ENCODE results near the gene HECW1.

Gene HECW1

DNA sequence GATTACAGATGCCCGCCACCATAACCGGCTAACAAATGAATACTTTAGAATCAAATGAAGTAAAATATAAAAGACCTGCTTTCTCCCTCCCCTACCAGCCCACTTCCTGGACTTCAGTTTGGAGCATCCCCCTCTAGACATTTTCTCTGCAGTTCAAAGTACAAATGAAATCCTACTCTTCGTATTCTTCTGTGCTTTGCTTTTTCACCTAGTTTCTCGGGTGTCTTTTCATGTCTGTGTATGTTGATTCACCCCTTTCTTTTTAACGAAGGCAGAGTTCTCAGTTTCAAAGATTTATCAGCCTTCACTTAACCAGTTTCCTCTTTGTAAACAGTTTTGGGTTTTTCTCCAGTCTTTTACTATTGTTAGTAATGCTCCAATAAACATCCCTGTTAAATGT, 324.6 kb downstream of the HECW1 start:
- no peak for DNase-seq (ENCODE audit: low spot score)

DNA sequence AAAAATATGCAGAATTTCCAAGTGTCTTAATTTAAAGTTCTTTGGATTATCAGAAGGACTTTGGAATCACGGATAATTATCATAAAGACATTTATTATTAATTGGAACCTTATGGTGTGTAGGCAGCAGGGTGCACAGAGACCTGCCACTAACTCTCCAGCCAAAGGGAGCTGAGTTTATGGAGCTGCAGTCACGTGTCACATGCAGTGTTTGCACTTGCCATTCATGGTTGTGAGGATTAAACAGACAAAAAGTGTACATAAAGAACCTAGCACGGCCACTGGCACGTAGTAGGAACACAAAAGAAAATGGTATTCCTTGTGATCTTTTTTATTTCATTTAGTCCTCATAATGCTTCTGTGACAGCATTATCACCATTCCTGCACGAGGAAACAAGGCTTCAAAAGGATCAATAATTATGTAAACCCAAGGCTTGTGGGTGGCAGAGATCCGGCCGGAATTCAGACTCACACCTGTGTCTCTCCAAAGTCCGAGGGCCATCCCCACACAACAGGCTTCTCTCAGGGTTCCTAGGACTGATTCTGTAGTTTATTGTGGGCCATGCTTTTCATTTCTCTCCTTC, 326.5 kb downstream of the HECW1 start:
- DNase-seq (ENCODE audit: low spot score) = no peak

DNA sequence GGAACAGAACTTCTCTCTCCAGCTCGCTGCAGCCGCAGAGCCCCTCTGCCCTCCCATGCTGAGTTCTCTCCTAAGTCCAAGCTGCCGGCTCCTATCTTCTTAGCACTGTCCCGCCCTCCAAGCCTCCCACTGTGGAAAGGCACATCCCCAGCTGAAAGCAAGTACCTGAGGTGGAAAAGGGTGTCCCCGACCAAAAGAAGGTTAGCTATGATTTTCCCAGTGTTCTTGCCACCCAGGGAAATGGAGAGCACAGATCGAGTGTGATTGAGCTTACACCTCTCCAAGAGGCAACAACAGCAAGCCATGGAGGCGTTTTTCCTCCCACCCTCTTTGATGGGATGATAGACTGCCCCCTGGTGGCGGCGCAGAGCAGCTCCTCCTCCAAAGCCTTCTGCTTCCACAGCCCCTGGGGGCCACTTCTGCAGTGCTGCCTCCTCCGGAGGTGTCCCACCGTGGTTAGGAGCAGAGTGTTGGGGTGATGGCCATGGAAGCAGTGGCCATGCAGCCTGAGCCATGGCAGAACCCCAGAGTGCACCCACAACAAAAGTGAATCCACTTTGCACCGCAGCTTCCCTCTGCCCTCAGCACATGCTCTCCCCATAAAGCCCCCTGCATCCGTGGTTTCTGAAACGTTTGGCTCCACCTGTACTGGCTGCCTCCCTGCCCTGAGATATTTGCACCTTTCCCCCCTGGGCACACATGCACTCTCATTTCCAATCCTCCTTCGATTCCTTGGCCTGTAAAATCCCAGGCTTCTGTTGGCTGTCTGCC, 327.4 kb downstream of the HECW1 start:
- DNase-seq (ENCODE audit: low spot score) = peak; percentile 86

DNA sequence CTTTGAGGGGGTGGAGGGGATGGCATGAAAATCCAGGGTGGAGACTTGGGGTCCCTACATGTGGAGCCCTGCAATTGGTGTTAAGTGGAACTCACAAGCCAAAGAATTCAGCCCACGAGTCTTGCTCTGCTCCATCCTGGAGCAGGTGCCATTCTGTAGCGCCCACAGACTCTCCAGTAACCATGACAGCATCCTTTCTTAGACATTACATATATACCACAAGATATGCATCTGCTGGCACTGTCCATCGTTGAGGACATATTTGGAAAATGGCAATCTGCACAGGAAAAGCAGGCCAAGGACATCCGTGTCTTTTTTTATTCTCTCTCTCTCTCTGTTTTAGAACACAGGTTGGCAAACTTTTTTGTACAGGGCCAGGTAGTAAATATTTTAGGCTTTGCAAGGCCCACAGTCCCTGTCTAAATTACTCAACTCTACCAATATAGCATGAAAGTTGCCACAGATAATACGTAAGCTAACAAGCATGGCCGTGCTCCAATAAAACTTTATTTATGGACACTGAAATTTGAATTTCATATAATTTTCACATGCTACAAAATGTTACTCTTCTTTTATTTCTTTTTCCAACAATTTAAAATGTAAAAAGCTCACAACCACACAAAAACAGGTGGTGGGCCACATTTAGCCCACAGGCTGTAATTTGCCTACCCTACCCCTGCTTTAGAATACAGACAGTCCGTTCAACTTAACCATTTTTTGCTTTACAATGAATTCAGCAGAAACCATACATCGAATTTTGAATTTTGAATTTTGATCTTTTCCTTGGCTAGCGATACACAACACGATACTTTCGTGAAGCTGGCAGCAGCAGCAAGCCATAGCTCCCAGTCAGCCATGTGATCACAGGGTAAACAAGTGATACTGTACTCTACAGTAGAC, 329.0 kb downstream of the HECW1 start:
- no peak for DNase-seq (ENCODE audit: low spot score)

DNA sequence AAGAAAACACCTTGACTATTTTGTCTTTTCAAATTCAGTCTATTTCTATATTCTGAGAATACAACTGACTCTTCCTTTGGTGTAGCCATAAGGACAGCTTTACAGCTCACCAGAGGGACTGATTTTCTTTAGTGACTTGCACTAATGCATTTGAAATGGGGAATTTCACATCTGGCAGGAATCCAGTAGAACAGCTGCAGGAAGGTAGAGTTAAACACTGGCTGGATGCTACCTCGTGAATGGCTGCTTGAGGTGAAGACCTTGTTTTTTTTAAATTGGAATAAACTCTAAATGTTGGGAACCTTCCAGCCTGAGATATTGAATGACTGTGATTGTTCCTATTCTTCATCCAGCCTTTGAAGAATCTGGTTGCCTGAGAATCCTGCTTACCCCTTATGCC, 330.9 kb downstream of the HECW1 start:
- no peak for DNase-seq (ENCODE audit: low spot score)

DNA sequence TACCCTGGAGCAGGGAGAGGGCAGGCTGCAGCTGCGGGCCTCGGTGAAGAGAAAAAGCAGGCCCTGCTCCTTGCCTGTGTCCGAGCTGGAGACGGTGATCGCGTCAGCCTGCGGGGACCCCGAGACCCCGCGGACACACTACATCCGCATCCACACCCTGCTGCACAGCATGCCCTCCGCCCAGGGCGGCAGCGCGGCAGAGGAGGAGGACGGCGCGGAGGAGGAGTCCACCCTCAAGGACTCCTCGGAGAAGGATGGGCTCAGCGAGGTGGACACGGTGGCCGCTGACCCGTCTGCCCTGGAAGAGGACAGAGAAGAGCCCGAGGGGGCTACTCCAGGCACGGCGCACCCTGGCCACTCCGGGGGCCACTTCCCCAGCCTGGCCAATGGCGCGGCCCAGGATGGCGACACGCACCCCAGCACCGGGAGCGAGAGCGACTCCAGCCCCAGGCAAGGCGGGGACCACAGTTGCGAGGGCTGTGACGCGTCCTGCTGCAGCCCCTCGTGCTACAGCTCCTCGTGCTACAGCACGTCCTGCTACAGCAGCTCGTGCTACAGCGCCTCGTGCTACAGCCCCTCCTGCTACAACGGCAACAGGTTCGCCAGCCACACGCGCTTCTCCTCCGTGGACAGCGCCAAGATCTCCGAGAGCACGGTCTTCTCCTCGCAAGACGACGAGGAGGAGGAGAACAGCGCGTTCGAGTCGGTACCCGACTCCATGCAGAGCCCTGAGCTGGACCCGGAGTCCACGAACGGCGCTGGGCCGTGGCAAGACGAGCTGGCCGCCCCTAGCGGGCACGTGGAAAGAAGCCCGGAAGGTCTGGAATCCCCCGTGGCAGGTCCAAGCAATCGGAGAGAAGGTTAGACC, 332.5 kb downstream of the HECW1 start:
- DNase-seq (ENCODE audit: low spot score) = no peak

DNA sequence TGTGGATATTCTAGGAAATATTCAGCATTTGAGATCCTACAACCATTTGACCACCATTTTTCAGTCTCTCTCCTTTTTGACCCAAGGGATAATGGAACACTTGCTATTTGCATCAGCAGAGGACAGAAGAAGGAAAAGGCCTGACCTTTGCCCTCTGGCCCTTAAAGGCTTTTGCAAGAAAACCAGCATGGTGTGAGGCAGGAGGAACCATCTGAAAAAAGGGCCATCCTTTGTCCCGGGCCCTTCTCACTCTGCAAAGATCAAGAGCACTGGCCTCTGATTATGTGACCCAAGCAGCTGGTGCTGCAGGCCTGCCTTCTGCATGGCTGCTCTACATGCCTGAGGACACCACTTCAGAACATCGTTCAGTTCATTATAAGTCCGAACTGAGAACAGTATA, 337.1 kb downstream of the HECW1 start:
- DNase-seq (ENCODE audit: low spot score) = no peak

DNA sequence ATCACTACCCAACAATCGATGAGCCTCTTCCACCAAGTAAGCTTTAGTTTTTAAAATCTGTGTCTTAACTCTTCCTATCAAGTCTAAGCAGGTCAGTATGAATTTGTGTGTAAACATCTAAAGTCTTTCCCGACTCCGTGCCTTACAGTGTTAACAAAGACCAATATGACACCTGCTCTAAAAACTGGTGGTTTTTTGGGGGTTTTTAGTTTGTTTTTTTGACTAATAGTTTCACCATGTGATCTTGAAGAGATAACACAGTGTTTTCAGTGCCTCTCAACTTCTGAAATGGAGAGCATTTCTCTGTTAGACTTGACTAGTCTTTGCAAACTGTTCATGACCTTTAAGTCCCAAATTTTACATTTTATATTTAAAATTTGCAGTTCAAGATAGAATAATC, 338.4 kb downstream of the HECW1 start:
- no peak for DNase-seq (ENCODE audit: low spot score)

DNA sequence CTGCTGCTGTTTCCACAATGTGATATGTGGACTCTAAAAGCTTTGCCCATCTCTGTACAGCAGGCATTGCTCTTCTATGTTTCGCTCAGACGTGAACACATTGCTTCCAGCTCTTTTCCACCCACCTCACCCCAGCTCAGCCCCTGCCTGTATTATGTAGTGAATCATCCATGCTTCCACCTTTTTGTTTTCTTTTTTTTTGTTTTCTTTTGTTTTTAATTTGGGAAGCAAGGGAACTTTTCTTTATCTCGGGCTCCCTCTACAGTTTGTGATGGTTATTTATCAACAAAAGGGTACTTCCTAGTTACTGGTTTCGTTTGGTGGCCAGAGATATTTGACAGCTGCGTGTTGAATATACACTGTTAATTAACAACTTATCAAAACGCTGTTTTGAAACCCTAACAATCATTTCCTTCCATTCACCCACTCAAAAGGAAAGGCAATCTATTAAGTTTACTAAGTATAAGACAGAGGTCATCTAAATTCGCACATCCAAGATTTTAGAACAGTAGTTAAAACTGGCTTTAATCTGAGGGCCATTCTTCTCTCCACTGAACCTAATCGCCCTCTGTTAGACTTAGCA, 342.6 kb downstream of the HECW1 start:
- peak; percentile 60 for DNase-seq (ENCODE audit: low spot score)

DNA sequence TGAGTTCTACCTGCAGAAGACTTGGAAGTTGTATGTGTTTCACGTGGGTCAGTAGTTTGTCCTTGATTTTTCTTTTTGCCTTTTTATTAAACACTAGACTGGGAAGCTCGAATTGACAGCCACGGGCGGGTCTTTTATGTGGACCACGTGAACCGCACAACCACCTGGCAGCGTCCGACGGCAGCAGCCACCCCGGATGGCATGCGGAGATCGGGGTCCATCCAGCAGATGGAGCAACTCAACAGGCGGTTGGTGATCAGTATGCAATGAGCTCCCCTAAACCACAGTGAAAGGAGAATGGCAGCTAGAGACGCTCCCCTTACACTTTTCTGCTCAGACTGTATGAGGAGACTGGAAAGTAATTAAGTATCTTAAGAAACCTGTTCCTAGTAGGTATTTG, 343.8 kb downstream of the HECW1 start:
- no peak for DNase-seq (ENCODE audit: low spot score)

DNA sequence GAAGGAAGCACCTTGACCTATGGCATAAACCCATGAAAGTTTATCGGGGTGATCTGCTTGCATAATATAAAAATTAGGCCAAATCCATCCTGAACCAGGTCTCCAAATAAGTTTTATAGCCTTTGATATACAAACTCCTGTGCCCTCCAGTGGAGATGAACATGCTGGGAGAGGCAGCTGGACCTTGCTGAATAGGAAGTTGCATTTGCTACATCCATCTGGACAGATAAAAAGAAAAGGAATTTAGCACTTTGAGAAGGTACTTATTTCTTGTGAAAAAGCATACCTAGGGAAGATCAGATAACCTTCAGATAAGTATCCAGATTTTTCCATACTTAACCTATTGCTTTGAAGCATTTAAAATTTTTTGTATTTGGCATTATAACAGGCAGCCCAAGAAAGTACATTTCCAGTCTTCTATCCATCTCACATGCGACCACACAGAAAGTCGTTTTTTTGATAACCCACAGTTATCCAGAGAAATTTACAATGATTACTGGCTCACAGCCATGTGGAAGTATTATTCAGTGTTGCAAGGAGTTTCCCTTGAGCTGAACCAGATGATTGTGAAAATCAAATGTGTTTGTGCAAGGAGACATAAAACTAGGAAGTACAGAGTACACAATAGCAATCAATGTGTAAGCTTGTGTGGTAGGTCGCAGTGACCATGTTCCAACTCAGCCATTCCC, 346.0 kb downstream of the HECW1 start:
- no peak for DNase-seq (ENCODE audit: low spot score)

DNA sequence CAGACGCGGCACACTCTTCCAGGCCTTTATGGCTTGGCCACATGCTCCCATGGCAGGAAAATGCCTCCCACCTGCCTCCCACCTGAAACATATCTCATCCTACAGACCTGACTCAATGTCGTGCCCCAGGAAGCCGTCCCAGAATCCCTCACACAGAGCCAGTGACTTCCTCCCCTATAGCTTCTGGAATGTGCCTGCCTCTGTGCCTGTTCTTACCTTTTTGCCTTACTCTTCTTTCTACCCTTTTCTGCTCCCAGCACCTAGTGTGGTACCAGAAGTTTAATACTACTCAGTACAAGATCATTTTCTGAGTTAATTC, 346.5 kb downstream of the HECW1 start:
- no peak for DNase-seq (ENCODE audit: low spot score)

DNA sequence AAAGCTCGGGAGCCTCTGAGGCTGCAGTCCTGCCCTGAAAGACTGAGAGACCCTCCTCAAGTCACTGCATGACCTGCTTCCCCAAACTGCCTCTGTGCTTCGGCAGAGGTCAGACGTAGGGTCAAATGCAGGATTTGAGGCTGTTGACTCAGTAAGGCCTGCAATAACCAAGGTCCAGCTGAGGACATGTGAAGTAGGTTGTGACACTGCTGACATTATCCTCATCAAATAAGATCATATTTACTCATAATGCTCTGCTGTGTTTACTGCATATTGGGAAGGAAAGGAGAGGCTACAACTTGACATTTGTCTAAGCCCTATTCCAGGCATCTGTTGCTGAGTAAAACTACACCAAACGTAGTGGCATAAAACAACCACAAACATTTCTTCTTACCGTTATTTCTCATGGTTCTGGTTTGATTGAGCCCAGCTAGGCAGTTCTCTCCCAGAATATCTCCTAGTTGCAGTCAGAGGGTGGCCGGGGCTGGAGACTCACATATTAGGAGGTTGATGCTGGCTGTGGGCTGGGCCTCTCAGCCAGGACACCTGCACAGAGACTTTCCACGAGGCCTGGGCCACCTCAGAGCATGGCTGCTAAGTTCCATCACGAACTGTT, 348.4 kb downstream of the HECW1 start:
- no peak for DNase-seq (ENCODE audit: low spot score)

DNA sequence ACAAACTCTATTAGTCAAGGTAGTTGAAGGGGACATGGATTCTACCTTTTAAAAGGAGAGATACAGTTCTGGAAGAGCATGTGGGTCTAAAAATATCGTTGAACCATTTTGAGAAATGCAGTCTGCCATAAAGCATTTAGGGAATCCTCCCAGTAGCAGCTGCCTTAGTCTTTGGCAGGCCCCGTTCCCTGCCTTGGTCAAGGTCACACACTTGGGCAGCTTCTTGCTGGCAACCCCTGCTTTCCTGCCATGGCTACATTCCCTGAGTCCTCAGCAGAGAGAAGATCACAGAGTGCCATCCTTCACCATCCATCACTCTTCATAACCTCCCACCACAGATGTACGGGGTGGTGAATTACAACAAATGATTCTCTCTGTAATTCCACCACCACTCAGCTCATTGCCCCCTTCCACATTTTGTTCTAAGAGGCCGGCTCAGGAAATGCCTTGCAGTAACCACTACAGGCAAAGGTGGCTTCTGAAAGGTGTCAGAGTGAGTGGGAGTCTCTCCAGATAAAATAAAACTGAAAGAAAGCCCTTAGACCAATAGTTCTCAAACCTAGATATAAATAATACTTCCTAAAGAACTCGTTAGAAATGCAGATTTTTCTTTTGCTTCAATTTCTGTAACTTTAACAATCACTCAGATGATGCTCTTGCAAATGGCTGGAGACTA, 349.0 kb downstream of the HECW1 start:
- no peak for DNase-seq (ENCODE audit: low spot score)

DNA sequence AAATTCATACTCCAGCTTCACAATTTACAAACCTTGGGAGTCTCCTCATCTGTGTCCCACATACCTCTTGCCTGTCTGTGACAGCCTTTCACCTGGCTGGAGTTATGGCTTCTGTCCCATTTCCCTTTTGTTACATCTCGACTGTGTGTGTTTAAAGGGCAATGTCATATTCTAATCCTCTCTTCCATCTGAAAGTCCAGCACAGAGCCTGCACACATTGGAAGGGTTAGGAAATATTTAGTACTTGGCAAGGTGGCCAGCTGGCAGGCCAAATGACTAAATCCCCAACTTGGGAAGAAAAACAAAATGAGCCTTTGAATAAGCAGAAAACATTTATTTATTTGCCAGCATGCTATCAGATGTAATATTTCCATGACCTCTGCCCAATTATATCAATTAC, 350.4 kb downstream of the HECW1 start:
- no peak for DNase-seq (ENCODE audit: low spot score)

DNA sequence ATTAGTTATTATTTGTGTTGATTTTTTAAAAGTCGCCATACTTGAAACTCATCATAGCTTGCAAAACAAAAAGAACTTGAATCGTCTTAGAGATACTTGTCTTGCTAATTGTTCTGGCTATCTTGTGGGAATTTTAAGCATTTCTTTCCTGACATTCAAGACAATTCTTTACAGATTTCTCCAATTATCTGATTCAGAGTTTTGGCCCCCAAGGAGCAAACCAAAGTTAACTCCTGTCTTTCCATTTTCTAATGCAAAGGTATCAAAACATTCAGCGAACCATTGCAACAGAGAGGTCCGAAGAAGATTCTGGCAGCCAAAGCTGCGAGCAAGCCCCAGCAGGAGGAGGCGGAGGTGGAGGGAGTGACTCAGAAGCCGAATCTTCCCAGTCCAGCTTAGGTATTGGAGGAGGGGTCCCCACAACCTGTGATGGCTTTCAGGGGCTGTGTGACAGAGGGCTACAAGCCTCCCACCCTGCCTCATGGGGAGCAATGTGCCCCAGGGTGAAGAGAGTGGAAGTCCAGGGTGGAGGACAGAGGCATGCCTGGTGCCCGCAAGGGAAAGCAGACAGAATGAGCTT, 351.0 kb downstream of the HECW1 start:
- DNase-seq (ENCODE audit: low spot score) = no peak

DNA sequence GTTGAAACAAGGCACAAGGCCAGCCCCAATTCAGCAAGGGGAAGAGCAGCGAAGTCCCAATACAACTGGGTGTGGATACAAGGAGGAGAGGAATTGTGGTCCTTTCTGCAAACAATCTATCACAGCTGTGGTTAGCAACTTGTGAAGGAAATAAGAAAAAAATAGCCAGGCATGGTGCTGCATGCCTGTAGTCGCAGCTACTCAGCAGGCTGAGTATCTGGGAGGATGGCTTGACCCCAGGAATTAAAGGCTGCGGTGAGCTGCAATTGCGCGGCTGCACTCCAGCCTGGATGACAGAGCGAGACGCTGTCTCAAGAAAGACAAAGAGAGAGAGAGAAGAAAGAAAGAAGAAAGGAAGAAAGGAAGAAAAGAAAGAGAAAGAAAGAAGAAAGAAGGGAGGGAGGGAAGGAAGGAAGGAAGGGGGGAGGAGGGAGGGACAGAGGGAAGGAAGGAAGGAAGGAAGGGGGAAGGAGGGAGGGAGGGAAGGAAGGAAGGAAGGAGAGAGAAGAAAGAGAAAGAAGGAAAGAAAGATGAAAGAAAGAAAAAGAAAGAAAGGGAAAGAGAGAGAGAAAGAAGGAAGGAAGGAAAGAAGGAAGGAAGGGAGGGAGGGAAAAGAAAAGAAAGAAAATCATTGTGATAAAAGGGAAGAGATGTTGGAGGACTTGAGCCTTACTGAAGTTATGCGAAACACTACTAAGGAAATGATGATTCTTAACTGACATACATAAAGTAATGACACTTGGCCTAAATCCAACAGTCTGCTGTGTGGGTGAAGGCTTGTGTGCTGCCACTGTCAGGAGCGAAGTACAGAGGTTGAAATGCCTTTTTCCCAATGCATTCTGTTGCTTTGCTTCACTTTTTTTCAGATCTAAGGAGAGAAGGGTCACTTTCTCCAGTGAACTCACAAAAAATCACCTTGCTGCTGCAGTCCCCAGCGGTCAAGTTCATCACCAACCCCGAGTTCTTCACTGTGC, 353.4 kb downstream of the HECW1 start:
- DNase-seq (ENCODE audit: low spot score) = no peak

DNA sequence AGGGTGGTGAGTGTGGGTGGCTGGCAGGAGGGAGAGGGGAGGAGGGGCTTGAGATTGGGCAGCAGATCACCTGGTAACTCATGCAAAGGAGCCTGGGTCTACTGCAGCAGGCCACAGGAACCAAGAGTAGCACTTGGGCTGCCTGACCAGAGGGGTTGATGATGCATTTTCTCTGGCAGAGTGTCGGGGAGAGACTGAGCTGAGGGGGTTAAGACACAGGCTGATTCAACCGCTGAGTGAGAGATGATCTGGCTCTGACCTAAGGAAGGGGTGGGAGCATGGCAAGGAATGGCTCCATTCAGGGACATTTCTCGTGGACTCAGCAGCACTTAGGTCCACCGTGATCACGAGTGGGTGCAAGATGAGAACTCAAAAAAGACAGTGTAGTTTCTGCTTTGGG, 355.0 kb downstream of the HECW1 start:
- DNase-seq (ENCODE audit: low spot score) = peak; percentile 61

DNA sequence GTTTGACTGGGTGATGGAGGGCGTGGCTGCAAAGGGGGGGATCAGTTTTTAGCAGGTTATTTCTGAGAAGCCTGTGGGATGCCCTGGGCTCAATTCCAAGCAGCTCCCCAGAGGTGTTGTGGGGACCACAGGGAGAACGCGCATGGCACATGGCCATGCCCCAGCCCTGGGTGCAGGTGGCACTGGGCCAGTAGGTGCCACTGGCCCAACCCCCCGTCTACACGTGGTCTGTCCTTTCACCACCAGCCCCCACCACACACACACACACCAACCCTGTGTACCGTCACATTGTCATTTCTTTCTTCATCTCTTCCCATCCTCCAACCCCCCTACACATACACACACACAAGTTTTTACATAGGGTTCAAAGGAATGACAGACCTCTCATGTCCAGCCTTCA, 355.4 kb downstream of the HECW1 start:
- no peak for DNase-seq (ENCODE audit: low spot score)
